GDM1 (cell line): ENCODE measurements around the gene GFRA4.
"Not testable (repeated sequence)": the region's sequence is repeated elsewhere in the genome, so short reads cannot be mapped to it uniquely, and the experiment has no call there.

Source experiments
- DNase-seq: peaks from one replicate; lab custom pipeline; 2025; lab: John Stamatoyannopoulos, UW

GFRA4 gene

DNA sequence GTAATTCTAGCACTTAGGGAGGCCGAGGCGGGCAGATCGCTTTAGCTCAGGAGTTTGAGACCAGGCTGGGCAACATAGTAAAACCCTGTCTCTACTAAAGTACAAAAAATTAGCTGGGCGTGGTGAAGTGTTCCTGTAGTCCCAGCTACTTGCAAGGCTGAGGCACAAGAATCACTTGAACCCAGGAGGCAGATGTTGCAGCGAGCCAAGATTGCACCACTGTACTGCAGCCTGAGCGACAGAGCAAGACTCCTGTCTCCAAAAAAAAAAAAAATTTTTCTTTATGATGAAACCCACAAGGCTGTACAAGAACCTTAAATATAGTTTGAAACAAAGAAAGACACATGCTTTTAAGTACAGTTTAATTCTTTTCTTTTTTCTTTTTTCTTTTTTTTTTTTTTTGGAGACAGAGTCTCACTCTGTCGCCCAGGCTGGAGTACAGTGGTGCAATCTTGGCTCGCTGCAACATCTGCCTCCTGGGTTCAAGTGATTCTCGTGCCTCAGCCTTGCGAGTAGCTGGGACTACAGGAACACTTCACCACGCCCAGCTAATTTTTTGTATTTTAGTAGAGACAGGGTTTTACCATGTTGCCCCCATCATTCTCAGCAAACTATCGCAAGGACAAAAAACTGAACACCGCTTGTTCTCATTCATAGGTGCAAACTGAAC is 47.9 kb downstream of the GFRA4 start:
- not testable (repeated sequence) for DNase-seq

DNA sequence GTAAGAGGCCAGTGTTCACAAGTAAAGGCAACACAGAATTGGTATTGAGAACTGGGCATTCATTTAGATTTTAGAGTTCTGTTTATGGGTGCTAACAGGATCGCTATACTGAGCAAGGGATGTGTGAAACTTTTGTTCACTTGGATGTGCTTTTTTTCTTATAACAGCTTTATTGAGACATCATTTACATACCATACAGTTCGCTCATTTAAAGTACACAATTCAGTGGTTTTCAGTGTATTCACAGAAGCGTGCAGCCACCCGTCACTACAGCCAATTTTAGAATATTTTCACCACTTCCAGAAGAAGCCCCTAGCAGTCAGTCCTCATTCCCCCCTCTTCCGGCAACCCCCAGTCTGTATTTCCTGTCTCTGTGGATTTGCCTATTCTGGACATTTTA is 48.7 kb downstream of the GFRA4 start:
- no peak for DNase-seq

DNA sequence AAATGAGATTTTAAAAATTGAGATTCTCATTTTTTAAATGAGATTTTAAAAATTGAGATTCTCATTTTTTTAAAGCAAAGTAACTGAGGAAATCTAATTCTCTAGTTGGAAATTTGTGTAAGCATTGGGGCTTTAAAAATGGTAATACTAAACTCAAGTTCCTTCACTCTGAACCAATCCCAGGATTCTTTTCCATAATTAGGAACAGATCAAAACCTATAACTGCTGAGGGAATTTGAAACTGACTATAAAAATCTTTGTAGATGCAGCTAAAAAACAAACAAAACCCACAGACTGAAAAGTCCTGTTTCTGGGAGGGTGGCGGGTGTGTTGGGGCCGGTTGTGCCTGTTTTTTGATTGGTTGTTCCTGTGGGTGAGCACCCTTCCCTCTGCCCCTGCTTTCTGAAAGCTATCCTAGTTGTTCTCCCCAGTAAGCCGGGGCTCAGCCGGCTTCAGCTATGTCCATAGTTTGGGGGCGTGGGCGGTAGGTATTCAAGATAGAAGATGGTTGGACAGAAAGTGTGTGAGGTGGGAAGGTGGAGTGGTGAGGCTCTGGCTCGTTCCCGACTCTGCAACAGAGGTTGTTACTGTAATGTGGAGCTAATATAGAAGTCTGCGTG is 49.3 kb downstream of the GFRA4 start:
- DNase-seq, result no peak

DNA sequence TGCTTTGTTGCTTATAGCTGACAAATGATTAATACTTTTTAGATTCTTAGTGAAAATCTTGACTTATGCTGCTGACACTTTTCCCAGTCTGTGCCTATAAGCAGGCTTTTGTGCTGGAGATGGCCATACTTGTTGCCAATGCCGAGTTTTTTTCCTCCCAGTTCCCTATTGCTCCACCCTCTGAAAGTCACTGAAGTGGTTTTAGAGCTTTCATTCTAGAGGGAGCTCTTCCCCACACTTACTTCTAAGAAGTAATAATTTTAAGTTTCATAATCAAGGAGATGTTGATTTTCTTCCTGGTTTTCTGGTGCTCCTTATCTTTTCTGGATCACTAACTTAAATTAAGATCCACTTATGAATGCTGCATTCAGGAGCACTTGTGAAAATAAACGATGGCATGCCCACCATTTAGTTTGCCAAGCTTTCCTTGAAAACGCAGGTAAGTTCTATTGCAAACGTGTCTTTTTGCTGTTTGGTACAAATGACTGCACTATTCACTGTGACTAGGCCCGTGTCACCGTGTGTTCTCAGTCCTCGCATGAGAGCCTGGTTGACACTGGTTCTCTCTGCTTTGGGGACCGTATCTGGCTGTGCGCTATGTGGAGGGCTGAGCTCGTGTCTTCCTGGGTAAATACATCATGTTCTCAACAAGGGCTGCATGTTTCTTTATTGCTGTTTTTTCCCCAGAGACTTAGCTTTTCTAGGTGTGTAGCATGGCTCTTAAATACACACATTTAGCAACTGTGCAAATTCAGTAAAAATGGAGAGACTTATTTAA is 50.2 kb downstream of the GFRA4 start:
- no peak for DNase-seq

DNA sequence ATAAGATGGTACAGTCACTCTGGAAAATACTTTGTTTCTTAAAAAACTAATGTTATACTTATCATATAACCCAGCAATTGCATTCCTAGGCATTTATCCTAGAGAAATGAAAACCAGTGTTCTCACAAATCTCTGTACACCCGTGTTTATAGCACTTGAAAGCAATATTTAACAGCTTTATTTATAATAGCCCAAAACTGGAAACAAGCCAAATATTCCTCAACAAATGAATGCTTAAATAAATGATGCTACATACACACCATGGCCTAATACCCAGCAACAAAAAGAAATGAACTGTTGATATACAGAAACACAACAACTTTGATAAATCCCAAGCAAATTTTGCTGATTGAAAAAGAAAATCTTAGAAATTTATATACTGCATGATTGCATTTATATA is 51.3 kb downstream of the GFRA4 start:
- no peak for DNase-seq
